Spinal cord (tissue), 10 donors: ENCODE measurements around the gene HSDL2. TPM values are rescaled to one million over a fixed set of nuclear protein-coding genes. Genes with fewer than 3 reads are reported as not detected.
A peak's percentile ranks its signal among the peaks of the same experiment; 100 is the strongest.

Experiments
- DNase-seq, 6 donors: peaks; one replicate each; pipeline versions ENCODE4 v3.0.0 to v3.0.0-alpha.2; 2013 to 2015; ENCODE audit warnings: low spot score in 6 of 6, low read depth in 4 of 6
- H3K27ac ChIP-seq: one replicate; pipeline ENCODE4 v1.5.1; 2013; ENCODE audit warnings: low read depth, low read length, control low read depth
- H3K27me3 ChIP-seq: one replicate; pipeline ENCODE4 v1.6.1; 2013; ENCODE audit warnings: low read length; ENCODE audit not compliant: control insufficient read depth, insufficient read depth
- H3K36me3 ChIP-seq: one replicate; pipeline ENCODE4 v1.6.1; 2013; ENCODE audit warnings: low read length; ENCODE audit not compliant: control insufficient read depth, insufficient read depth
- H3K4me1 ChIP-seq: one replicate; pipeline ENCODE4 v1.6.1; 2013; ENCODE audit warnings: low read length; ENCODE audit not compliant: control insufficient read depth, insufficient read depth
- H3K4me3 ChIP-seq: one replicate; pipeline ENCODE4 v1.5.1; 2013; ENCODE audit warnings: low read depth, low read length, control low read depth
- H3K9me3 ChIP-seq: one replicate; pipeline ENCODE4 v1.6.1; 2013; ENCODE audit warnings: low read length; ENCODE audit not compliant: control insufficient read depth, insufficient read depth
- WGBS: methylation state at CpG from one replicate; pipeline ENCODE4 v1.1.5; 2013; ENCODE audit warnings: missing lambda C conversion rate; ENCODE audit not compliant: insufficient coverage; 5-methylcytosine and 5-hydroxymethylcytosine counted together
- polyA plus RNA-seq, 2 donors: library from polyadenylated mRNA; unstranded; fragments of 120-200 nt; gene quantifications; one replicate each; pipeline ENCODE4 v1.2.1, GENCODE V29; 2013; ENCODE audit not compliant: insufficient read length in 2 of 2
- total RNA-seq, 2 donors: library from RNA; depleted of rRNA in 1 of 2; stranded (reverse); fragments of 120-200 nt in 1 of 2; fragments of >200 nt in 1 of 2; gene quantifications; one replicate each; pipeline versions ENCODE4 v1.2.3 to v1.2.4, GENCODE V29; 2013 to 2014
- donor health status: healthy.

HSDL2 gene
- total and polyA plus RNA-seq, 4 donors = 47.7 to 62.7 (median 56.8) TPM

GRCh38 chr9:112434487-112434886, 54.6 kb downstream of the HSDL2 start:
- no peak overlapping the region for H3K27ac ChIP-seq
- no CpG with 5 or more reads among the region's 1 CpG for WGBS
- no peak for DNase-seq
- no peaks in the 10 kb centered on the region for H3K4me1 ChIP-seq
- H3K9me3 ChIP-seq = no peaks in the 10 kb centered on the region
- H3K36me3 ChIP-seq = peaks cover 5% of the 10 kb centered on the region
- no peaks in the 10 kb centered on the region for H3K27me3 ChIP-seq
- H3K4me3 ChIP-seq = no peak overlapping the region

DNA sequence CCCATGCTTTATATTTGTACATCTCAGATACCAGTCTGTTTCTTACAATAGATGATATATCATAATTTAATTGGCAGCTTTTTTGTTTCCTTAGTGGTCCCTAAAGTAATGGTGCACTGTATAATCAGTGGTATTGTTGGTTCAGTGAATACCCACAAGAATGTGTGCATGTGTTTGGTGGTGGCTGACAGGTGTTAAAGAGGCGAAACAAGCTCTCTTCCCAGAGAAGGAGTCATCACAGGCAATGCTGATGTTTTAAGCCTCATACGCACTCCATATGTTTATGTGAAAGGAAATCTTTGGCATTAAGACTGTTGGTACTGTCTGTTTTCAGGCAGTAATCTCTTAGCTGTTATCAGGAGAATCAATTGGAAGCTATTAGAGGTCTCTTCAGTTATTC, 57.5 kb downstream of the HSDL2 start:
- H3K27ac ChIP-seq = no peak overlapping the region
- no peaks in the 10 kb centered on the region for H3K4me1 ChIP-seq
- H3K4me3 ChIP-seq = no peak overlapping the region
- no CpG with 5 or more reads among the region's 2 CpGs for WGBS
- peaks cover 5% of the 10 kb centered on the region for H3K36me3 ChIP-seq
- DNase-seq = no peak
- no peaks in the 10 kb centered on the region for H3K27me3 ChIP-seq
- no peaks in the 10 kb centered on the region for H3K9me3 ChIP-seq

GRCh38 chr9:112439171-112439570, 59.3 kb downstream of the HSDL2 start:
- WGBS = no CpG with 5 or more reads among the region's 2 CpGs
- no peak overlapping the region for H3K4me3 ChIP-seq
- H3K9me3 ChIP-seq = no peaks in the 10 kb centered on the region
- no peaks in the 10 kb centered on the region for H3K4me1 ChIP-seq
- H3K36me3 ChIP-seq = peaks cover 2% of the 10 kb centered on the region
- H3K27ac ChIP-seq = no peak overlapping the region
- no peaks in the 10 kb centered on the region for H3K27me3 ChIP-seq
- DNase-seq = no peak

DNA sequence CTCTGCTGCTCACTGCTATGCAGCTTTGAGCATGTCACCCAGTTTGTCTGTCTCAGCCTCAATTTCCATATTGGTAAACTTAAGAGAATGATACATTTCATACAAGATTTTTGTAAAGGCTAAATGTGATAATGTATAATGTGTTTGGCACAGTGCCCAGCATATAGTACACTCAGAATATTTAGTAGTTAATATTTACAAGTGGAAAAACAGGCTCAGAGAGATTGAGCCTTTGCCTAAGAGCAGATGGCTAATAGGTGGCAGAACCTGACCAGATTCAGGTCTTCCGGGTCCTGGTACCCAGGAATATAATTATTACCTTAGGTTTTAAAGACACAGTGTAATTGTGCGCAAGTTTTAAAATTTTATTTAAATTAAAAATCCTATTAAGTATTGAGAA, 59.9 kb downstream of the HSDL2 start:
- H3K27ac ChIP-seq = no peak overlapping the region
- no peak for DNase-seq
- no peaks in the 10 kb centered on the region for H3K27me3 ChIP-seq
- WGBS = no CpG with 5 or more reads among the region's 2 CpGs
- H3K9me3 ChIP-seq = no peaks in the 10 kb centered on the region
- H3K4me3 ChIP-seq = no peak overlapping the region
- H3K4me1 ChIP-seq = no peaks in the 10 kb centered on the region
- peaks cover 2% of the 10 kb centered on the region for H3K36me3 ChIP-seq

DNA sequence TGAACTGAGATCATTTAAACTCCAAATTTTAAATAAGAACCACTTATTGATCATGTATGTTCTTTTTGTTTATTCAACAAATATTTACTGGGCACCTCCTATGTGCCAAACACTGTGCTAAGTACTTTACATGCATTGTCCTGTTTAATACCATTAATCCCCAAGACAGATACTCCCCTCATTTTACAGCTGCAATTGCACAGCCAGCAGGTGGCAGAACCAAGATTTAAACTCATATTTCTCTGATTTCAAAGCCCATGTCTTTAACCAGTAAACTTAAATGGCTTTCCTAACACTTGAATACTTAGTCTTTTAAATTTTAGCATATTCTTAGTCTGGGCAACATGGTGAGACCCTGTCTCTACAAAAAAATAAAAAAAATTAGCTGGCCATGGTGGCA, 63.3 kb downstream of the HSDL2 start:
- DNase-seq = peak in 1 of 6 donors; percentile 11
- H3K27ac ChIP-seq = no peak overlapping the region
- H3K36me3 ChIP-seq = no peaks in the 10 kb centered on the region
- no peaks in the 10 kb centered on the region for H3K9me3 ChIP-seq
- H3K4me3 ChIP-seq = no peak overlapping the region
- no peaks in the 10 kb centered on the region for H3K4me1 ChIP-seq
- H3K27me3 ChIP-seq = no peaks in the 10 kb centered on the region

GRCh38 chr9:112443636-112444035, 63.7 kb downstream of the HSDL2 start:
- DNase-seq = no peak
- Histone ChIP-seq H3K4me3 (no peak overlapping the region), H3K27ac (no peak overlapping the region), H3K27me3 (no peaks in the 10 kb centered on the region), H3K9me3 (no peaks in the 10 kb centered on the region), H3K36me3 (no peaks in the 10 kb centered on the region), H3K4me1 (no peaks in the 10 kb centered on the region)
- WGBS = no CpG with 5 or more reads among the region's 1 CpG

- DNase-seq = no peak
- no CpG with 5 or more reads among the region's 1 CpG for WGBS
- Histone ChIP-seq H3K4me1 (no peaks in the 10 kb centered on the region), H3K27me3 (no peaks in the 10 kb centered on the region), H3K27ac (no peak overlapping the region), H3K36me3 (no peaks in the 10 kb centered on the region), H3K4me3 (no peak overlapping the region), H3K9me3 (no peaks in the 10 kb centered on the region)
Measured at GRCh38 chr9:112445196-112445595, 65.3 kb downstream of the HSDL2 start.

GRCh38 chr9:112446080-112446479, 66.2 kb downstream of the HSDL2 start:
- Histone ChIP-seq H3K27me3 (no peaks in the 10 kb centered on the region), H3K4me3 (no peak overlapping the region), H3K36me3 (no peaks in the 10 kb centered on the region), H3K4me1 (no peaks in the 10 kb centered on the region), H3K9me3 (no peaks in the 10 kb centered on the region), H3K27ac (no peak overlapping the region)
- WGBS = 100% methylated on average over 1 of the region's 2 CpGs
- DNase-seq = no peak

GRCh38 chr9:112446526-112446925, 66.6 kb downstream of the HSDL2 start:
- no peaks in the 10 kb centered on the region for H3K4me1 ChIP-seq
- H3K27me3 ChIP-seq = no peaks in the 10 kb centered on the region
- WGBS = 81% methylated on average over 2 of the region's 2 CpGs
- no peak overlapping the region for H3K27ac ChIP-seq
- peak in 1 of 6 donors; percentile 28 for DNase-seq
- no peaks in the 10 kb centered on the region for H3K36me3 ChIP-seq
- no peaks in the 10 kb centered on the region for H3K9me3 ChIP-seq
- H3K4me3 ChIP-seq = no peak overlapping the region

DNA sequence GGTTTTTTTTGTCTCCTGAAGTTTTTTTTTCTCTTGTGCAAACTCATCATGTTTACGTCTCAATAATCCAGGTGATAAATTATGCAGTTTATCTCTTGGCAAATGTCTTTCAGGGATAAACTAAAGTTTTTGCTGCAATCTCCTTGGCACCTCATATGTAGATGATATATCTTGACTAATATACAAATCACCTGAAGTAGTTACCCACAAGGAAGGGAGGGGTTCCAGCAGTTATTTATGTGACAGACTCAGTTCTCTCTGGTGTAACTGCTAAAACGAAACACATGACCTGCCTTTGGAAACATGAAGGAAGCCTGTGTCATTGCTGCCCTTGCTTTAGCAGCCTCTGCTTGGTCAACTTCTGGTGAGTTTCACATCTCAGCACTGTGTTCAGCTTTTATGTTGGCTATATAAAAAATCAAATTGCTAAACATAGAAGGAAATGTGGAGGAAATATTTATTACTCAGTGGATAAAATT, 67.4 kb downstream of the HSDL2 start:
- no peaks in the 10 kb centered on the region for H3K4me1 ChIP-seq
- no peak overlapping the region for H3K27ac ChIP-seq
- H3K36me3 ChIP-seq = no peaks in the 10 kb centered on the region
- no peak overlapping the region for H3K4me3 ChIP-seq
- WGBS = 50% methylated on average over 1 of the region's 2 CpGs
- no peaks in the 10 kb centered on the region for H3K27me3 ChIP-seq
- peak in 1 of 6 donors; percentile 11 for DNase-seq
- H3K9me3 ChIP-seq = no peaks in the 10 kb centered on the region
